B cell (primary cell): ENCODE data around the gene KAT7. TPM values are rescaled to one million over a fixed set of nuclear protein-coding genes. Genes with fewer than 3 reads are reported as not detected.

Experiments
- ATAC-seq: fragments of 200-7000 bp; cut with Tn5 transposase; one replicate; pipeline ENCODE4 v1.10.0; 2021; ENCODE audit warnings: low read depth, mild to moderate bottlenecking, moderate number of reproducible peaks, moderate library complexity
- CTCF ChIA-PET: fragments of 350-600 bp; sonication (Branson Sonifier 250); formaldehyde crosslinking; loops from one replicate; lab custom pipeline; 2021; ENCODE audit warnings: antibody characterized with exemption, inconsistent platforms; lab: Charles Lee
- POLR2A ChIA-PET: fragments of 350-600 bp; sonication (Branson Sonifier 250); formaldehyde crosslinking; loops from one replicate; lab custom pipeline; 2021; ENCODE audit warnings: antibody characterized with exemption; lab: Charles Lee
- DNase-seq: peaks from one replicate; pipeline ENCODE4 v3.0.0; 2013
- H2AFZ ChIP-seq: 2 replicates; pipeline ENCODE4 v1.6.1; 2012; ENCODE audit warnings: mild to moderate bottlenecking, low read depth, low read length; ENCODE audit not compliant: insufficient read depth, poor library complexity, severe bottlenecking
- H3K27ac ChIP-seq, 2 donors: 1 replicate in 1 of 2; 2 replicates in 1 of 2; pipeline ENCODE4 v1.5.1; 2012 to 2013; ENCODE audit warnings: low read length in 2 of 2, mild to moderate bottlenecking in 2 of 2, moderate library complexity in 1 of 2
- H3K27me3 ChIP-seq, 4 experiments: fragments of 200-600 bp in 1 of 4; sonication (generic) in 1 of 4; replicated peaks in 1 of 4; 1 replicate in 2 of 4; 2 replicates in 2 of 4; pipeline versions ENCODE4 v1.6.1 to v1.7.0; 2013 to 2016; ENCODE audit warnings: low read length in 3 of 4, mild to moderate bottlenecking in 2 of 4, mixed read lengths in 1 of 4, moderate library complexity in 1 of 4; ENCODE audit not compliant: insufficient read depth in 4 of 4, control insufficient read depth in 3 of 4; ENCODE audit errors: control extremely low read depth in 1 of 4
- H3K36me3 ChIP-seq, 2 experiments: replicated peaks in 1 of 2; 1 replicate in 1 of 2; 2 replicates in 1 of 2; pipeline versions ENCODE4 v1.6.1 to v1.7.1; 2013; ENCODE audit warnings: low read length in 1 of 2; ENCODE audit not compliant: insufficient read depth in 2 of 2, control insufficient read depth in 1 of 2; ENCODE audit errors: control extremely low read depth in 1 of 2, extremely low read depth in 1 of 2
- H3K4me1 ChIP-seq, 2 donors: fragments of 200-600 bp in 1 of 2; sonication (generic) in 1 of 2; 1 replicate in 1 of 2; 2 replicates in 1 of 2; pipeline versions ENCODE4 v1.5.1 to v1.6.1; 2013 to 2017; ENCODE audit warnings: low read length in 2 of 2; ENCODE audit not compliant: control insufficient read depth in 2 of 2, insufficient read depth in 2 of 2
- H3K4me2 ChIP-seq: replicated peaks from 2 replicates; pipeline ENCODE3; 2012; ENCODE audit warnings: mild to moderate bottlenecking, low read depth, low read length; ENCODE audit not compliant: poor library complexity, severe bottlenecking
- H3K4me3 ChIP-seq, 5 experiments: fragments of 200-600 bp in 1 of 5; sonication (generic) in 1 of 5; 1 replicate in 3 of 5; 2 replicates in 2 of 5; pipeline versions ENCODE4 v1.5.1 to v1.7.0; 2011 to 2016; ENCODE audit warnings: low read length in 4 of 5, mild to moderate bottlenecking in 4 of 5, low read depth in 2 of 5, control low read depth in 1 of 5, moderate library complexity in 1 of 5; ENCODE audit not compliant: insufficient read depth in 1 of 5; ENCODE audit errors: control extremely low read depth in 1 of 5, extremely low read depth in 1 of 5
- H3K79me2 ChIP-seq: fragments of 200-600 bp; sonication (generic); one replicate; pipeline ENCODE4 v1.6.0; 2016; ENCODE audit warnings: low read length; ENCODE audit not compliant: control insufficient read depth, insufficient read depth
- H3K9ac ChIP-seq: fragments of 200-600 bp; sonication (generic); 2 replicates; pipeline ENCODE4 v1.6.1; 2017; ENCODE audit warnings: mild to moderate bottlenecking, low read length, moderate library complexity
- H3K9me3 ChIP-seq, 3 donors: one replicate each; pipeline versions ENCODE4 v1.6.1 to v1.7.1; 2013; ENCODE audit warnings: low read length in 2 of 3; ENCODE audit not compliant: control insufficient read depth in 2 of 3, insufficient read depth in 1 of 3; ENCODE audit errors: control extremely low read depth in 1 of 3
- H4K20me1 ChIP-seq: 2 replicates; pipeline ENCODE4 v1.6.0; 2012; ENCODE audit warnings: mild to moderate bottlenecking, low read length; ENCODE audit not compliant: insufficient read depth, control insufficient read depth, poor library complexity, severe bottlenecking
- H3K27ac Mint-ChIP-seq: one replicate; pipeline ENCODE4 v1.8.0; 2021; ENCODE audit warnings: mixed read lengths
- H3K27me3 Mint-ChIP-seq: one replicate; pipeline ENCODE4 v1.8.0; 2021; ENCODE audit warnings: mixed read lengths
- H3K4me1 Mint-ChIP-seq: one replicate; pipeline ENCODE4 v1.8.0; 2021; ENCODE audit warnings: mixed read lengths
- H3K4me3 Mint-ChIP-seq: one replicate; pipeline ENCODE4 v1.8.0; 2021; ENCODE audit warnings: mixed read lengths
- H3K9me3 Mint-ChIP-seq: one replicate; pipeline ENCODE4 v1.8.0; 2022; ENCODE audit warnings: mixed read lengths; ENCODE audit not compliant: insufficient read depth
- CTCF ChIP-seq: fragments of 200-600 bp; IDR thresholded peaks from one replicate; pipeline ENCODE4 v1.8.0; 2022; ENCODE audit warnings: antibody characterized with exemption, mild to moderate bottlenecking
- EZH2 ChIP-seq: IDR thresholded peaks from 2 replicates; pipeline ENCODE4 v1.6.1; 2012; ENCODE audit warnings: borderline replicate concordance, low read depth, mild to moderate bottlenecking, moderate library complexity, low read length; ENCODE audit not compliant: insufficient read depth, poor library complexity, severe bottlenecking
- WGBS: methylation state at CpG from one replicate; pipeline ENCODE4 v1.1.5; 2013; ENCODE audit warnings: missing lambda C conversion rate; ENCODE audit not compliant: insufficient coverage; 5-methylcytosine and 5-hydroxymethylcytosine counted together
- intact Hi-C: fragments of 100-400 bp; cut with micrococcal nuclease; formaldehyde crosslinking; loops from one replicate; pipeline ENCODE4 v1.10.0; 2022
- polyA plus RNA-seq: library from polyadenylated mRNA; depleted of rRNA; stranded (reverse); fragments of >200 nt; gene quantifications from 2 replicates; pipeline ENCODE4 v1.2.3, GENCODE V29; 2012
- total RNA-seq, 2 donors: library from RNA; stranded (reverse); fragments of 120-200 nt in 1 of 2; gene quantifications; 1 replicate in 1 of 2; 2 replicates in 1 of 2; pipeline versions ENCODE4 v1.2.3 to v1.2.4, GENCODE V29; 2013 to 2022

KAT7 gene
- total and polyA plus RNA-seq, 2 donors (not counting 1 experiment from before 2014, with no cell fraction given) = 16.7 to 124 TPM

DNA sequence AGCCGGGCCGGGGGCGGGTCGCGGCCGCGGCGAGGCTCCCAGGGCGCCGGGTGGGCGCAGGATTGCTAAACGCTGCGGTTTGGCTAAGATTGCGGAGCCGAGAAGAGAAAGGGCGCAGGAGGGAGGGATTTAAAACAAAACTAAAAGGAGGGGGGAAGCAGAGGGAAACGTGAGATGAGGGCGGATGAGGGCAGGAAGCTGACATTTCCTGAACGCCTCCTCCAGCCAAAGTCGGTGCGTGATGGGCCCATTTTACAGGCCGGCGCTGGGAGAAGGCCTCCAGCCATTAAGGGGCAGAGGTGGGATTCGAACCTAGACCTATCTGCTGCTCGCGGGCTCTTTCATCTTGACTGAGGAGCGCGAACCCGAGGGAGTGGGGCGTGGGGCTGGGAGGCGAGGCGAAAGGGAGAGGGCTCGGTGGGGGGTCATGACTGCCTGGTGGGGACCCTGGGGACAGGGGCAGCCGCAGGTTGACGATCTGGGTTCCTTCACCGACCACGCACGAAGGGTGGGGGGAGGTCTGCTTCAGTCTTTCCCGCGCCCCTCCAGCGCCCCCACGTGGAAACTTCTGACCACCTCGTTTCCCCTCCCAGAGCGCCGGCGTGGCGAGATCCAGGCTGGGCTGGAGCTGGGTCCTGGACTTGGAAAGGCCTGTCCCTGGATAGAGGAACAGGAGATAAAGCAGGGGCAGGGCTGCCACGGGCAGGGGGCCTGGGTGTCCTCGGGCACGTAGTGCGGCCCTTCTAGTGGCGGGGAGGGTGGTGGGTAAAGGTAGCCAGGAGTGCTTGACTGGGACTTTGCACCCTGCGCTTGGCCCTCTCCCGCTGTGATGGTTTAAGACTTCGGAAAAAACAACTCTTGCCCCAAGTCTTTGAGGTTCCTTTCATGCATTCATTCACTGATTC lies 63.2 kb downstream of the KAT7 start:
- Histone ChIP-seq H3K9ac (peak overlapping the region; percentile 82), H3K4me3 (peak overlapping the region; percentile 60 to 87 (median 69)), H3K4me2 (peak overlapping the region; percentile 92), H4K20me1 (no peaks in the 10 kb centered on the region), H3K27ac (peak overlapping the region in 1 of 2 donors; percentile 29), H3K27me3 (peaks cover 0 to 23% (median 6%) of the 10 kb centered on the region in 4 experiments), H2AFZ (peak overlapping the region; percentile 78), H3K36me3 (peaks cover 0 to 1% of the 10 kb centered on the region in 2 experiments), H3K9me3 (no peaks in the 10 kb centered on the region), H3K4me1 (peaks cover 12 to 15% of the 10 kb centered on the region in 2 donors), H3K79me2 (no peaks in the 10 kb centered on the region)
- WGBS = 4% methylated on average over 52 of the region's 55 CpGs
- peak; percentile 68 for ATAC-seq
- intact Hi-C loops = loop anchor here (1.0 kb wide), 1 partner anchor 284 kb away; no protein-coding TSS in a partner anchor
- H3K4me1 Mint-ChIP-seq = peaks cover 14% of the 10 kb centered on the region
- peak overlapping the region; percentile 92 for H3K4me3 Mint-ChIP-seq
- DNase-seq = peak; percentile 75
- CTCF ChIA-PET = interaction anchor here (0.6 to 1.0 kb wide), 2 partner anchors 9 to 159 kb away, joined by 3 read pairs; no protein-coding TSS in a partner anchor
- H3K27ac Mint-ChIP-seq = peak overlapping the region; percentile 74
- TF ChIP-seq EZH2 (no peak), CTCF (peak; percentile 73)
- peaks cover 25% of the 10 kb centered on the region for H3K27me3 Mint-ChIP-seq
- POLR2A ChIA-PET = interaction anchor here (0.6 kb wide), 1 partner anchor 136 kb away, joined by 3 read pairs; no protein-coding TSS in a partner anchor
- H3K9me3 Mint-ChIP-seq = no peaks in the 10 kb centered on the region
